IPS-15b (cell line): ENCODE results near the gene MAZ.
"Not testable (repeated sequence)": the region's sequence is repeated elsewhere in the genome, so short reads cannot be mapped to it uniquely, and the experiment has no call there.

Experiments used
- H3K27me3 ChIP-seq: one replicate; pipeline ENCODE4 v1.6.1; 2013; ENCODE audit warnings: low read length; ENCODE audit not compliant: control insufficient read depth, insufficient read depth
- H3K36me3 ChIP-seq: one replicate; pipeline ENCODE4 v1.6.1; 2013; ENCODE audit warnings: low read length; ENCODE audit not compliant: control insufficient read depth, insufficient read depth
- H3K4me1 ChIP-seq: one replicate; pipeline ENCODE4 v1.6.1; 2013; ENCODE audit warnings: mild to moderate bottlenecking, low read length; ENCODE audit not compliant: control insufficient read depth, insufficient read depth
- H3K4me3 ChIP-seq: one replicate; pipeline ENCODE4 v1.5.1; 2013; ENCODE audit warnings: low read depth, low read length
- H3K9ac ChIP-seq: one replicate; pipeline ENCODE4 v1.6.1; 2013; ENCODE audit warnings: low read depth, mild to moderate bottlenecking, low read length
- H3K9me3 ChIP-seq: one replicate; pipeline ENCODE4 v1.6.1; 2013; ENCODE audit warnings: mild to moderate bottlenecking, low read length; ENCODE audit not compliant: control insufficient read depth, insufficient read depth

MAZ gene

DNA sequence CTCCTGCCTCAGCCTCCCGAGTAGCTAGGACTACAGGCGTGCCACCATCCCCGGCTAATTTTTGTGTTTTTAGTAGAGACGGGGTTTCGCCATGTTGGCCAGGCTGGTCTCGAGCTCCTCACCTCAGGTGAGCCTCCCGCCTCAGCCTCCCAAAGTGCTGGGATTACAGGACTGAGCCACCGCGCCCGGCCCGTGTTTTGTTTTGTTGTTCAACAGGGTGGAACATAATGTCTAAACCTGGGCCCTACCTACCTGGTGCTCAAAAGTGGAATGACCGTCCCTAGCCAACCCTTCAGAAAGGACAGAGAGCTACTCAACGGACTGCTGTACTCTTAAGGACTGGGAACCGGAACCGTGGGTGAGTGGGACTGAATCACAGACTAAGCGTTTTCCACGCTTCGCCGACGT, 16.6 kb upstream of the MAZ start:
- Histone ChIP-seq H3K4me3 (peak overlapping the region; percentile 94), H3K4me1 (peaks cover 11% of the 10 kb centered on the region), H3K36me3 (peaks cover 5% of the 10 kb centered on the region), H3K27me3 (peaks cover 3% of the 10 kb centered on the region), H3K9ac (peak overlapping the region; percentile 99), H3K9me3 (no peaks in the 10 kb centered on the region)

DNA sequence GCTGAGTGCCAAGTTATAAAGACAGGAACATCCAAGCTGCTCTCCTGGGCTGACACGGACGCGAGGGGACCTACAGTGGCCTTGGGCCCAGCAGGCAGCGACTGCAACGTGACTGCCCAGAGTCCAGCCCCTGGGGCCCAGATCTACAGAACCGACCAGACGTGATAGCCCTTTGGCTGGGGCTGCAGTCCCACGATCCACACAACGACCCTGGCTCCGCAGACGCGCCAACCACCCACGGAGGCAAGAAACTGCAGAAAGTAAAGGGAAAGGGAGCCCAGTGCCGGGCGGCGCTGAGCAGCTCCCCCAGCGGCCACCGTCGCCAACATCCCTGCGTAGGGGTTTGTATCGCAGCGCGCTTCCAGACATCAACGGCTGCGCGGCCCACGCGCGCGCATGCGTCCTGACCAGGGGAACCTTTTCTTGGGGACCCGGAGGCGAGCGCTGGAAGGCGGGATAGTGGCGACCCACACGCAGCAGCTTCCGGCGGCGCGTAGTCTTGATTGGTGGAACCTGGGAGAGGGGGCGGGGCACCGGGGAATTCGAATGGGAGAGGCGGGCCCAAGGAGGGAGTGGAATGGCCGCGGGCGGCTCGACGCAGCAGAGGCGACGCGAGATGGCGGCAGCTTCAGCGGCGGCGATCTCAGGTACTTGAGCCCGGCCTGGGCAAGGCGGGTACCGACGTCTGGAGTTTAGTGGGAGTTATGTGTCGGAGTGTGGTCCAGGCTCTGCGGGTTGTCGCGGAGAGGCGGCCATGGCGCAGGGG, 16.0 kb upstream of the MAZ start, which contains the start of gene KIF22:
KIF22 (plus strand) TSS at position 569 of the 766 bp plus-strand sequence; CDS start at position 578, 9 bp downstream.
- H3K27me3 ChIP-seq: peaks cover 3% of the 10 kb centered on the region
- peaks cover 11% of the 10 kb centered on the region for H3K4me1 ChIP-seq
- peaks cover 5% of the 10 kb centered on the region for H3K36me3 ChIP-seq
- H3K9ac ChIP-seq: peak within 1 kb of the TSS; percentile 99
- H3K4me3 ChIP-seq: peak within 1 kb of the TSS; percentile 98
- no peaks in the 10 kb centered on the region for H3K9me3 ChIP-seq

DNA sequence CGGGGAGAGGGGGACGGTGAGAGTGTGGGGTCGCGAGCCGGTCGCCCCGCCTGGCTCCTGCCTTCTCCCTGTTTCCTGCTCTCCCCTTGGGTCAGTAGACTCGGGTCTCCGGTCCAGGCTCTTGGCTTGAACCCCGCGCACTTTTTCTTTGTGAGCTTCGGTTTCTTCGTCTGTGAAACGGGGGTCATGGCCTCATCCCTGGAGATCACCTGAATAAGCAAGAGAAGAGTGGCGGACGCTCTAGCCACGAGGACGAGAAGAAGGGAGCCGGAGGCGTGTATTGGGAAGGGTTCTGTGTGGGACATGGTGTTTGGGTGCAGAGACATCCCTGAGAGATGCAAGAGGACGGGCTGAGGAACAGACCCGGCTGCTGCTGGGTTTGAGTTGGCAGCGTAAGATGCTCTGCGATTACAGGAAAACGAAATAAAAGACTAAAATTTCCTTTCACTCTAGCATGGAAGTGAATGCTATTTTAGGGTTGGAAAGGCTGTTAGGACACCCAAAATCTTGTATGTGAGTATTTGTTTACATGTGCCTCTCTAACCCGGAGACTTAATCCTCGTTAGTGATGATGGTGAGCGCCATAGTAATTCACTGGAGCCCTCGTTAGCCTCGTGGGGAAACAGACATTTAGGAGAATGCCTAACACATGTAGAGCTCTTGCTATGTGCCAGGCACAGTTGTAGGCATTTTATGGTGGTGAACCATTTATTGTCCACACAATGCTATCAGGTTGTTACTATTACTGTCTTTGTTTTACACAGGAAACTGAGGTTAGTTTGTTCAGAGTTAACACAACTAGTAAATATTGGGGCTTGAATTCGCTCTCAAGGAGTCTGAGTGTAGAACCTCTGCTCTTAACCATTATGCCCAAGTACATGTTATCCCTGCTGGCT, 15.1 kb upstream of the MAZ start:
- peak overlapping the region; percentile 80 for H3K9ac ChIP-seq
- H3K4me1 ChIP-seq: peaks cover 11% of the 10 kb centered on the region
- H3K4me3 ChIP-seq: peak overlapping the region; percentile 98
- peaks cover 5% of the 10 kb centered on the region for H3K36me3 ChIP-seq
- peaks cover 3% of the 10 kb centered on the region for H3K27me3 ChIP-seq
- no peaks in the 10 kb centered on the region for H3K9me3 ChIP-seq

GRCh38 chr16:29791845-29792807, 14.2 kb upstream of the MAZ start:
- Histone ChIP-seq H3K9ac (peak overlapping the region; percentile 80), H3K4me1 (peaks cover 11% of the 10 kb centered on the region), H3K4me3 (peak overlapping the region; percentile 98), H3K9me3 (no peaks in the 10 kb centered on the region), H3K36me3 (peaks cover 9% of the 10 kb centered on the region), H3K27me3 (peaks cover 3% of the 10 kb centered on the region)

GRCh38 chr16:29793153-29793552, 13.2 kb upstream of the MAZ start:
- Histone ChIP-seq H3K36me3 (peaks cover 18% of the 10 kb centered on the region), H3K4me1 (peaks cover 11% of the 10 kb centered on the region)
- H3K27me3 ChIP-seq, H3K9ac ChIP-seq, H3K9me3 ChIP-seq, H3K4me3 ChIP-seq: not testable (repeated sequence)

GRCh38 chr16:29794231-29794710, 12.1 kb upstream of the MAZ start:
- no peaks in the 10 kb centered on the region for H3K27me3 ChIP-seq
- peaks cover 30% of the 10 kb centered on the region for H3K36me3 ChIP-seq
- H3K4me1 ChIP-seq: peaks cover 11% of the 10 kb centered on the region
- H3K4me3 ChIP-seq: no peak overlapping the region
- H3K9ac ChIP-seq: no peak overlapping the region
- no peaks in the 10 kb centered on the region for H3K9me3 ChIP-seq

GRCh38 chr16:29802416-29802935, 3.9 kb upstream of the MAZ start:
- H3K27me3 ChIP-seq: no peaks in the 10 kb centered on the region
- peaks cover 8% of the 10 kb centered on the region for H3K4me1 ChIP-seq
- peaks cover 45% of the 10 kb centered on the region for H3K36me3 ChIP-seq
- H3K9me3 ChIP-seq: no peaks in the 10 kb centered on the region
- H3K9ac ChIP-seq: no peak overlapping the region
- H3K4me3 ChIP-seq: no peak overlapping the region

GRCh38 chr16:29804020-29804419, 2.3 kb upstream of the MAZ start:
- H3K36me3 ChIP-seq: peaks cover 39% of the 10 kb centered on the region
- H3K4me1 ChIP-seq: peaks cover 13% of the 10 kb centered on the region
- H3K4me3 ChIP-seq: peak overlapping the region; percentile 85

DNA sequence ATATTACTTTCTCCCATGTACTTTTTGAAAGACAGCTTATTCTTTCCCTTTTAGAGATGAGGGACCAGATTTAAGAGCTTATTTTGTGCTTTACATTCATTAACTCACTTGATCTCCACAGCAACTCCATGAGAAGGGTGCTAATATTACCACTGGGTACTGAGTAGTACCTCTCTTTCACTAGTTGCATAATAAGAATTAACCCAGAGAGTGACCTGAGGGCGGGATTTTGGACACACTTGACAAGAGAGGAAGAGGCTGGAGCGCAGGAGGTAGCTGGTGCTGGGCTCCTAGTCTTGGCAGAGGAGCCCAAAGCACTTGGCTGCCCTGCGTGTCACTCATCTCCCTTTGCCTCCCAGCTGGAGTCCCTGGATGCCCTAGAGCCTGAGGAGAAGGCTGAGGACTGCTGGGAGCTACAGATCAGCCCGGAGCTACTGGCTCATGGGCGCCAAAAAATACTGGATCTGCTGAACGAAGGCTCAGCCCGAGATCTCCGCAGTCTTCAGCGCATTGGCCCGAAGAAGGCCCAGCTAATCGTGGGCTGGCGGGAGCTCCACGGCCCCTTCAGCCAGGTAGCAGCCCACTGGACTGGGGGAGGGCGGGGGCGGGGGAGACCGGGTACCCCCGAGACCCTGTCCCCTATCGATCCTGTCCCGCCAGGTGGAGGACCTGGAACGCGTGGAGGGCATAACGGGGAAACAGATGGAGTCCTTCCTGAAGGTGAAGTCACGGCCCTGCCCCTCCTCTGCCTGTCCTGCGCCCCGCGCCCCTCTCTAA, 1.7 kb upstream of the MAZ start:
- H3K4me3 ChIP-seq: peak overlapping the region; percentile 85
- H3K36me3 ChIP-seq: peaks cover 36% of the 10 kb centered on the region
- no peaks in the 10 kb centered on the region for H3K27me3 ChIP-seq
- H3K4me1 ChIP-seq: peaks cover 14% of the 10 kb centered on the region
- peak overlapping the region; percentile 92 for H3K9ac ChIP-seq
- H3K9me3 ChIP-seq: no peaks in the 10 kb centered on the region

More at GRCh38 chr16:29804020-29804419, 2.3 kb upstream of the MAZ start:
- H3K9ac ChIP-seq: no peak overlapping the region
- no peaks in the 10 kb centered on the region for H3K9me3 ChIP-seq
- H3K27me3 ChIP-seq: no peaks in the 10 kb centered on the region

GRCh38 chr16:29805232-29806098, 864 bp upstream of the MAZ start:
- Histone ChIP-seq H3K36me3 (peaks cover 34% of the 10 kb centered on the region), H3K4me3 (peak overlapping the region; percentile 85), H3K27me3 (no peaks in the 10 kb centered on the region), H3K4me1 (peaks cover 14% of the 10 kb centered on the region), H3K9me3 (no peaks in the 10 kb centered on the region), H3K9ac (peak overlapping the region; percentile 92)
